ENCODE results near the gene PTPN6. TPM values are rescaled to one million over a fixed set of nuclear protein-coding genes. Genes with fewer than 3 reads are reported as not detected.

PTPN6 gene
- total and polyA plus RNA-seq, 5 donors from 2014 or later, result 174 to 321 (median 283) TPM

DNA sequence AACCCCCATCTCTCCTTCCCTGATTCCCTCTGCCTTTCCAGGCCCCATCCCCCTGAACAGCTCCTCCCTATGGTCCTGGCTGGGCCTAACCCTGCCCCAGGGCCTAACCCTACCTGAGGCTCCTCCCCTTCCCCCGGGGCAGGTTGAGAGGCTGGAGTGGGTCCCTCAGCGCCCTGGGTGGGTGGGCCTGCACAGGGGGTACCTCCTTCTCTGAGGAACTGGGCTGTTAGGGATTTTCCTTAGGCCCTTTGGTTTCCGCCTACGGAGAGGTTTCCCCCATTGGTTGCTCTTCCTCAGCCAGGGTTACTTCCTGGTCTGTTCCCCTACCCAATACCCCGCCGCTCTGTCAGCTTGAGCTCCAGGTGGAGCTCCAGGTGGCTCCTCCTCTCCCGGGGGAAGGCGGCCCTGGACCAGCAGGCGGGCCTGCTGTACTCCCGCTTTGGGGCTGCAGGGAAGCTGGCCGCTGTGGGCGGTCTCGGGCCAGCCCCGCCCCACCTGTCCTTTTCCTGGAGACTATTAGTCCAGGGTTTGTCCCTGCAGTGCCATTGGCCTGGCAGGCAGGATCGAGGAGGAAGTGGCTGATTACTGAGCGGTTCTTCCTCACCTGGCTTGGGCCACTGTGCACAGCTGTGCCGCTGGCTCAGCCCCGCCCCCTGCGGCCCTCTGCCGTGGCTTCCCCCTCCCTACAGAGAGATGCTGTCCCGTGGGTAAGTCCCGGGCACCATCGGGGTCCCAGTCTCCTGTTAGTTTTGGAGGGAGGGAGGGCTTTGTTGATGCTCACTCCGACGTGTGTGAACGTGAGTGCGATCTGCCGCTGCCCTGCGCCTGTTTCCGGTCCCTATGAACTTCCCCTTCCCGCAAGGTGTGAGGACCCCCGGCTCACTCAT is 4.9 kb upstream of the PTPN6 start:
- peaks cover 4% of the 10 kb centered on the region for H3K27me3 Mint-ChIP-seq
- no peaks in the 10 kb centered on the region for H3K36me3 Mint-ChIP-seq
- ATAC-seq (ENCODE audit: low read depth in 2 of 2), result peak; percentile 3 to 4
- Histone ChIP-seq H3K27me3 (ENCODE audit: control insufficient read depth, insufficient read depth, low read length) (no peaks in the 10 kb centered on the region), H3K9me3 (ENCODE audit: control insufficient read depth in 2 of 2, low read length in 2 of 2) (no peaks in the 10 kb centered on the region), H3K36me3 (ENCODE audit: control insufficient read depth, insufficient read depth, low read length) (no peaks in the 10 kb centered on the region), H3K4me1 (ENCODE audit: control insufficient read depth, insufficient read depth, low read length, poor library complexity, severe bottlenecking) (peaks cover 86% of the 10 kb centered on the region), H3K27ac (ENCODE audit: insufficient read depth, low read length, poor library complexity, severe bottlenecking) (peak overlapping the region; percentile 98), H3K4me3 (ENCODE audit: low read depth, low read length) (peak overlapping the region; percentile 58)
- peak; percentile 52 to 77 (median 73) for DNase-seq
- H3K4me1 Mint-ChIP-seq, result peaks cover 14 to 84% (median 46%) of the 10 kb centered on the region in 4 donors
- no peaks in the 10 kb centered on the region for H3K9me3 Mint-ChIP-seq
- H3K4me3 Mint-ChIP-seq, result peak overlapping the region; percentile 88 to 99 (median 96)
- peak overlapping the region; percentile 97 to 99 (median 98) for H3K27ac Mint-ChIP-seq

DNA sequence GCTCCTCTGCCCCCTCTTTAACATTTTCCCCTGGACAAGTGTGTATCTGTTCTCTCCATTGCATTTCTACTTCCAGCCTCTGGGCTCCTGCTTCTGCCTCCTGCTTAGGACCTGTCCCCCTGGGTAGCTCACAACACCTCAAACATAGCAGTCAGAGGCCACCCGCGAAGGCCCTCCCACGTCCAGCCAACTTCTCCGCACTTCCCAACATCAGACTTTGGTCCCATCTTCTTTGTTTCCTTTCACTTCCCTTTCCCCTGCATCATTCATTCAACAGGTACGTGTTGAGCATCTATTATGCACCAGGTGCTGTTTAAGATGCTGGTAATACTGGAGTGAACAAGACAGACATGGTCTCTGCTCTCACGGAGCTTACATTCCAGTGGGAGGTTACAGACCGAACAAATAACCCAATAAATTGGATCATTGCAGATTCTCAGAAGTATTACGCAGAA is 4.2 kb upstream of the PTPN6 start:
- Histone ChIP-seq H3K4me3 (ENCODE audit: low read depth, low read length) (peak overlapping the region; percentile 58), H3K27ac (ENCODE audit: insufficient read depth, low read length, poor library complexity, severe bottlenecking) (peak overlapping the region; percentile 98), H3K4me1 (ENCODE audit: control insufficient read depth, insufficient read depth, low read length, poor library complexity, severe bottlenecking) (peaks cover 90% of the 10 kb centered on the region), H3K36me3 (ENCODE audit: control insufficient read depth, insufficient read depth, low read length) (no peaks in the 10 kb centered on the region), H3K9me3 (ENCODE audit: control insufficient read depth in 2 of 2, low read length in 2 of 2) (no peaks in the 10 kb centered on the region), H3K27me3 (ENCODE audit: control insufficient read depth, insufficient read depth, low read length) (no peaks in the 10 kb centered on the region)
- ATAC-seq (ENCODE audit: low read depth in 2 of 2) (no peak), DNase-seq (no peak)
- no peaks in the 10 kb centered on the region for H3K9me3 Mint-ChIP-seq
- peaks cover 4% of the 10 kb centered on the region for H3K27me3 Mint-ChIP-seq
- peaks cover 14 to 84% (median 46%) of the 10 kb centered on the region in 4 donors for H3K4me1 Mint-ChIP-seq
- no peaks in the 10 kb centered on the region for H3K36me3 Mint-ChIP-seq
- peak overlapping the region; percentile 97 to 99 (median 98) for H3K27ac Mint-ChIP-seq
- H3K4me3 Mint-ChIP-seq, result peak overlapping the region; percentile 88 to 99 (median 96)

DNA sequence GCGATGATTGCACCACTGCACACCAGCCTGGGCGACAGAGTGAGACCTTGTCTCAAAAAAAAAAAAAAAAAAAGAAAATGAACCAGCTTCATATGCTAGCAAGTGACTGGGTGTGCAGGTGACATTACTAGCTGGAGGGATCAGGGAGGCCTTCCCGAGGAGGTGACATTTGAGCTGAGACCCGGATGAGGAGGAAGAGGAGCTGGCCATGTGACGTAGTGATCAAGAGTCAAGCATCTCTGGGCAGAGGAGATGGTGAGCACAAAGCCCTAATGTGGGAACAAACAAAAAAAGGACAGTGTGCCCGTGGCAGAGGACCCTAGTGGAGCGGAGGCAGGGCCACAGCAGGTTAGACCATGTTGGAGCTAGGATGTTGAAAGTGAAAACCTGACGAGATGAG is 3.5 kb upstream of the PTPN6 start:
- ATAC-seq (ENCODE audit: low read depth in 2 of 2), result no peak
- Mint-ChIP-seq H3K27me3 (peaks cover 4% of the 10 kb centered on the region), H3K36me3 (peaks cover 5% of the 10 kb centered on the region), H3K27ac (peak overlapping the region; percentile 87 to 99 (median 97)), H3K4me3 (peak overlapping the region; percentile 76 to 99 (median 82)), H3K4me1 (peaks cover 14 to 79% (median 47%) of the 10 kb centered on the region in 4 donors), H3K9me3 (no peaks in the 10 kb centered on the region)
- Histone ChIP-seq H3K4me1 (ENCODE audit: control insufficient read depth, insufficient read depth, low read length, poor library complexity, severe bottlenecking) (peaks cover 94% of the 10 kb centered on the region), H3K27me3 (ENCODE audit: control insufficient read depth, insufficient read depth, low read length) (no peaks in the 10 kb centered on the region), H3K36me3 (ENCODE audit: control insufficient read depth, insufficient read depth, low read length) (no peaks in the 10 kb centered on the region), H3K4me3 (ENCODE audit: low read depth, low read length) (no peak overlapping the region), H3K9me3 (ENCODE audit: control insufficient read depth in 2 of 2, low read length in 2 of 2) (no peaks in the 10 kb centered on the region), H3K27ac (ENCODE audit: insufficient read depth, low read length, poor library complexity, severe bottlenecking) (peak overlapping the region; percentile 98)
- DNase-seq, result no peak

DNA sequence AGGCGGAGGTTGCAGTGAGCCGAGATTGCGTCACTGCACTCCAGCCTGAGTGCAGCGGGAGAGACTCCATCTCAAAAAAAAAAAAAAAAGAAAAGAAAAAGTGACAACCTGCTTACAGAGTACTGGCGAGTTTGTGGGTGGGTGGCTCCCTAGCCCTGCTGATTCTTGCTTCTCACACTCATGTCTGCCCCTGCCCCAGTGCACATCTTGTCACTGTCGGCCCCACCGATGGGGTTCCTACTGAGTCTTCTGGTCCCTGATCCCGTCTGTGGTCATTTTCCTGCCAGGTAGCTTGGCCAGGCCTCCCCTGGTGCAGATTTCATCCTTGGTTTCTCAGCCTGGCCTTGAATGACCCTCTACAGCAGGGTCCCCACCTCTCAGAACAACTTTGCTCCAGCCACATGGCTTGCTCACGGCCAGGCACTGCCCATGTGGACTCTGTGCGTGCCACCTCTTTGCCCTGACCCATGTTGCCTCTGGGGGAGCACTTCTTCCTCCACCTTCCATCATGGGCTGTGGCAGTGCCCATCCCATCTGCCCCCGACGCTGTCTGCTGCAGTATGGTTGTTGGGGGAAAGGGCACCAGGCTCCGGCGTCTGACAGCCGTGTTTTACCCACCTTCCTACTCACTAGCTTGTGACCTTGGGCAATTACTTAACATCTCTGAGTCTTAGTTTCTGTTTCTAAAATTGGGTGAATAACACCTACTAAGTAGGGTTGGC is 2.1 kb upstream of the PTPN6 start:
- Mint-ChIP-seq H3K4me3 (peak overlapping the region; percentile 84 to 99 (median 89)), H3K27me3 (peaks cover 4% of the 10 kb centered on the region), H3K9me3 (no peaks in the 10 kb centered on the region), H3K27ac (peak overlapping the region; percentile 97 to 99 (median 98)), H3K4me1 (peaks cover 8 to 80% (median 49%) of the 10 kb centered on the region in 4 donors), H3K36me3 (peaks cover 11% of the 10 kb centered on the region)
- Histone ChIP-seq H3K4me1 (ENCODE audit: control insufficient read depth, insufficient read depth, low read length, poor library complexity, severe bottlenecking) (peaks cover 95% of the 10 kb centered on the region), H3K27me3 (ENCODE audit: control insufficient read depth, insufficient read depth, low read length) (no peaks in the 10 kb centered on the region), H3K9me3 (ENCODE audit: control insufficient read depth in 2 of 2, low read length in 2 of 2) (no peaks in the 10 kb centered on the region), H3K4me3 (ENCODE audit: low read depth, low read length) (peak overlapping the region; percentile 61), H3K27ac (ENCODE audit: insufficient read depth, low read length, poor library complexity, severe bottlenecking) (peak overlapping the region; percentile 98), H3K36me3 (ENCODE audit: control insufficient read depth, insufficient read depth, low read length) (no peaks in the 10 kb centered on the region)
- peak; percentile 13 to 17 for ATAC-seq (ENCODE audit: low read depth in 2 of 2)
- peak in 2 of 3 donors; percentile 52 to 70 for DNase-seq

DNA sequence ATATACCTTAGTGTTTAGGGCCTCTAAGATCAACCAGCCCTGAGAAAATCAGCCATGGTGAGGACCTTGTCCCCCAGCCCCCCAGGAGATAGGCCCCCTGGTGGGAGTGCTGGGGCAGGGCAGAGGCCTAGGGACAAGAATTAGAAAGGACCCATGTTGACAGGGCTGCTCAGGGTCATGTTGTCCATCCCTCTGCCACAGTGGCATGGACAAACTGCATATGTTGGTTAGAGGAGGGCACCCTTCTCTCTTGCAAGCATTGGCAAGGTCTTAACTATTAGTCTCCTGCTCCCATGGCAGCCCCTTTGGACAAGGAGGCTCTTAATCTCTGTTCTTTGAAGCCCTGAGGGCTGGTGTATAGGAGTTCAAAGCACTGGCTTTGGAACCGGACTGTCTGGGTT is 755 bp upstream of the PTPN6 start:
- H3K4me3 Mint-ChIP-seq, result peak overlapping the region; percentile 88 to 99 (median 98)
- peaks cover 8 to 82% (median 50%) of the 10 kb centered on the region in 4 donors for H3K4me1 Mint-ChIP-seq

DNA sequence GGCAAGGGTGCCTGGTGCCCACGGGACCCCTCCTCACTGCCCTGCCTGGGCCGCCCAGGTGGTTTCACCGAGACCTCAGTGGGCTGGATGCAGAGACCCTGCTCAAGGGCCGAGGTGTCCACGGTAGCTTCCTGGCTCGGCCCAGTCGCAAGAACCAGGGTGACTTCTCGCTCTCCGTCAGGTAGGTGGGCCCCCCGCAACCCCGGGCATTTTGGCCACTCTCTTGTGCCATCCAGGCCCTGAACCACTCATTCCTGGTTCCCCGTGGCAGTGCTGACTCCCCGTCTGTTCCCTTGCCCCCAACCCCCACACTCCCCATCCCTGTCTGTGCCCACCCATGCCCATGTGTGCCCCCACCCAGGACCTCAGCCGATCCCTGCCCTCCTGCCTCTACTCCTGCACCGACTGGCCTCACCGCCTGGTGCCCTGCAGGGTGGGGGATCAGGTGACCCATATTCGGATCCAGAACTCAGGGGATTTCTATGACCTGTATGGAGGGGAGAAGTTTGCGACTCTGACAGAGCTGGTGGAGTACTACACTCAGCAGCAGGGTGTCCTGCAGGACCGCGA is 480 bp downstream of the PTPN6 start:
- Histone ChIP-seq H3K9me3 (ENCODE audit: control insufficient read depth in 2 of 2, low read length in 2 of 2) (no peaks in the 10 kb centered on the region), H3K4me1 (ENCODE audit: control insufficient read depth, insufficient read depth, low read length, poor library complexity, severe bottlenecking) (peaks cover 95% of the 10 kb centered on the region), H3K36me3 (ENCODE audit: control insufficient read depth, insufficient read depth, low read length) (peaks cover 14% of the 10 kb centered on the region), H3K27ac (ENCODE audit: insufficient read depth, low read length, poor library complexity, severe bottlenecking) (peak overlapping the region; percentile 98), H3K4me3 (ENCODE audit: low read depth, low read length) (peak overlapping the region; percentile 88), H3K27me3 (ENCODE audit: control insufficient read depth, insufficient read depth, low read length) (no peaks in the 10 kb centered on the region)
- Mint-ChIP-seq H3K27me3 (peaks cover 4% of the 10 kb centered on the region), H3K4me3 (peak overlapping the region; percentile 88 to 99 (median 98)), H3K9me3 (no peaks in the 10 kb centered on the region), H3K36me3 (peaks cover 22% of the 10 kb centered on the region), H3K4me1 (peaks cover 8 to 82% (median 54%) of the 10 kb centered on the region in 4 donors), H3K27ac (peak overlapping the region; percentile 96 to 99 (median 97))
- DNase-seq (no peak), ATAC-seq (ENCODE audit: low read depth in 2 of 2) (peak; percentile 8 to 9)

More for the DNA sequence above, 755 bp upstream of the PTPN6 start:
- H3K9me3 Mint-ChIP-seq, result no peaks in the 10 kb centered on the region
- Histone ChIP-seq H3K36me3 (ENCODE audit: control insufficient read depth, insufficient read depth, low read length) (peaks cover 7% of the 10 kb centered on the region), H3K4me3 (ENCODE audit: low read depth, low read length) (peak overlapping the region; percentile 88), H3K27me3 (ENCODE audit: control insufficient read depth, insufficient read depth, low read length) (no peaks in the 10 kb centered on the region), H3K4me1 (ENCODE audit: control insufficient read depth, insufficient read depth, low read length, poor library complexity, severe bottlenecking) (peaks cover 95% of the 10 kb centered on the region), H3K9me3 (ENCODE audit: control insufficient read depth in 2 of 2, low read length in 2 of 2) (no peaks in the 10 kb centered on the region), H3K27ac (ENCODE audit: insufficient read depth, low read length, poor library complexity, severe bottlenecking) (peak overlapping the region; percentile 98)
- H3K27me3 Mint-ChIP-seq, result peaks cover 4% of the 10 kb centered on the region
- DNase-seq, result peak in 2 of 3 donors; percentile 44 to 59
- peaks cover 14% of the 10 kb centered on the region for H3K36me3 Mint-ChIP-seq
- H3K27ac Mint-ChIP-seq, result peak overlapping the region; percentile 96 to 99 (median 97)
- no peak for ATAC-seq (ENCODE audit: low read depth in 2 of 2)

DNA sequence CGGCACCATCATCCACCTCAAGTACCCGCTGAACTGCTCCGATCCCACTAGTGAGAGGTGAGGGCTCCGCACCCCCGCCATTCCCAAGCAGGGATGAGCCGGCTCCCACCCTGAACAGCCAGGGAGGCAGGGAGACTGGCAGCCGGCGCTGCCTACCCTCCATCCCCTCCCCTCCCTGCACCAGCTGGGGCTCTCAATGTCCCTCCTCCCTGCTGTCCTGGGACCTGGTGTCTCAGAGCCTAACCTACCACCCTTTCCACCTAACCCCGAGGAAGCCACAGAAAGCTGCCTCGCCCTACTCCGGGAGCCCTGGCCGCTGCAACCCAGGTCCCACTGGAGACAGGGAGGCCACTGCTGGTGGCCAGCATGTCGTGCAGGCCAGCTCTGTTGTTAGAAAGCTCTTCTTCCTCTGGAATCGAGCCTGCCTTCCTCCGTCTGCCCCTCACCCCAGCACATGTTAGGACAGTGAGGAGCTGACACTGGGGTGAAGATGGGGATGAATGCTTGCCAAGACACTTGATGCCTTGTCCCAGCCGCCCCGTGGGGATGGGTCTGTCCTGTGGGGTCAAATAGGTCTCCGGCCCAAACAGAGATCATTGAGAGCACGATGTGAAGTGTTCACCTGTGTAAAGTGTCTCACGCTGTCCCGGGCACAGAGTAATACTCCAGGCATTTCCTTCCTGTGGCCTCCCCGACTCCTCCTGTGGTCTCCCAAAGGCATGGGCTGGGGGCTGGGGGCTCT is 1.1 kb downstream of the PTPN6 start:
- ATAC-seq (ENCODE audit: low read depth in 2 of 2), result no peak
- Mint-ChIP-seq H3K4me3 (peak overlapping the region; percentile 88 to 99 (median 98)), H3K36me3 (peaks cover 29% of the 10 kb centered on the region)

More for the DNA sequence above, 1.1 kb downstream of the PTPN6 start:
- Mint-ChIP-seq H3K27me3 (peaks cover 4% of the 10 kb centered on the region), H3K4me1 (peaks cover 8 to 82% (median 55%) of the 10 kb centered on the region in 4 donors), H3K9me3 (no peaks in the 10 kb centered on the region), H3K27ac (peak overlapping the region; percentile 96 to 99 (median 97))
- Histone ChIP-seq H3K9me3 (ENCODE audit: control insufficient read depth in 2 of 2, low read length in 2 of 2) (no peaks in the 10 kb centered on the region), H3K4me1 (ENCODE audit: control insufficient read depth, insufficient read depth, low read length, poor library complexity, severe bottlenecking) (peaks cover 95% of the 10 kb centered on the region), H3K27me3 (ENCODE audit: control insufficient read depth, insufficient read depth, low read length) (no peaks in the 10 kb centered on the region), H3K4me3 (ENCODE audit: low read depth, low read length) (peak overlapping the region; percentile 88), H3K27ac (ENCODE audit: insufficient read depth, low read length, poor library complexity, severe bottlenecking) (peak overlapping the region; percentile 98), H3K36me3 (ENCODE audit: control insufficient read depth, insufficient read depth, low read length) (peaks cover 21% of the 10 kb centered on the region)
- no peak for DNase-seq

Data from CD4-positive, CD25-positive, alpha-beta regulatory T cell (primary cell).